ENCODE measurements around the gene SCGB1D4. TPM values are rescaled to one million over a fixed set of nuclear protein-coding genes. Genes with fewer than 3 reads are reported as not detected.

The SCGB1D4 gene
- total and polyA plus RNA-seq, 2 of the 4 experiments (the other 2 are of a cell fraction) = not detected

GRCh38 chr11:62251698-62252097, 47.2 kb downstream of the SCGB1D4 start:
- no peak overlapping the region for H4K5ac ChIP-seq (ENCODE audit: low read depth, low read length)
- dilution Hi-C loops (cut with HindIII; ENCODE audit: low sequenced_read_pairs, unreplicated experiment) = no loop called here
- no peaks in the 10 kb centered on the region for H3K79me1 ChIP-seq (ENCODE audit: low read depth in 1 of 2, low read length in 2 of 2)
- no peaks in the 10 kb centered on the region for H3K27me3 ChIP-seq (ENCODE audit: control insufficient read depth, insufficient read depth, low read length)
- no peak overlapping the region for H2BK120ac ChIP-seq (ENCODE audit: low read depth, low read length)
- H4K91ac ChIP-seq (ENCODE audit: insufficient read depth, low read depth, low read length) = no peak overlapping the region
- H3K9me3 ChIP-seq (ENCODE audit: control insufficient read depth, insufficient read depth, low read length) = peaks cover 5% of the 10 kb centered on the region; the same call in 1 of the 2 replicates
- no peak overlapping the region for H4K8ac ChIP-seq (ENCODE audit: low read depth in 2 of 2, low read length in 2 of 2)
- H3K36me3 ChIP-seq (ENCODE audit: control insufficient read depth, insufficient read depth, low read length) = no peaks in the 10 kb centered on the region
- no TSS peak for BruUV-seq (replicated peaks)
- no peak overlapping the region for H3K23ac ChIP-seq (ENCODE audit: low read depth, low read length)
- no peak for ATAC-seq (ENCODE audit: low read depth)
- H2AK5ac ChIP-seq (ENCODE audit: low read depth, low read length) = no peak overlapping the region
- no peak overlapping the region for H2AFZ ChIP-seq (replicated peaks; ENCODE audit: low read length, poor library complexity)
- POLR2A ChIA-PET (ENCODE audit: unreplicated experiment) = no interaction called here
- H3K56ac ChIP-seq (ENCODE audit: extremely low read depth, insufficient read depth, low read length) = no peak overlapping the region
- no peak overlapping the region for H3K27ac ChIP-seq (ENCODE audit: insufficient read depth, low read length)
- no peak overlapping the region for H2BK15ac ChIP-seq (ENCODE audit: low read depth, low read length)
- H3K14ac ChIP-seq (replicated peaks; ENCODE audit: low read depth, low read length) = no peak overlapping the region
- H4K20me1 ChIP-seq (ENCODE audit: insufficient read depth, low read length) = no peaks in the 10 kb centered on the region
- no CpG with 5 or more reads among the region's 4 CpGs for WGBS, 2 experiments (ENCODE audit: extremely low coverage in 2 of 2, insufficient read length in 1 of 2)
- H3K9ac ChIP-seq (ENCODE audit: low read depth, low read length) = no peak overlapping the region
- H2BK5ac ChIP-seq (ENCODE audit: low read depth, low read length, poor library complexity, severe bottlenecking) = no peak overlapping the region
- H3K4me3 ChIP-seq (ENCODE audit: insufficient read depth, low read depth, low read length) = no peak overlapping the region
- no peak overlapping the region for H2BK20ac ChIP-seq (ENCODE audit: low read depth, low read length)
- no peaks in the 10 kb centered on the region for H3K4me1 ChIP-seq (ENCODE audit: control insufficient read depth, insufficient read depth, low read length)
- intact Hi-C loops (cut with micrococcal nuclease) = no loop called here
- TF ChIP-seq RCOR1 (IDR thresholded peaks at IDR 0.05; ENCODE audit: insufficient replicate concordance, low read length) = no peak
- TF ChIP-seq, protein P1, sequence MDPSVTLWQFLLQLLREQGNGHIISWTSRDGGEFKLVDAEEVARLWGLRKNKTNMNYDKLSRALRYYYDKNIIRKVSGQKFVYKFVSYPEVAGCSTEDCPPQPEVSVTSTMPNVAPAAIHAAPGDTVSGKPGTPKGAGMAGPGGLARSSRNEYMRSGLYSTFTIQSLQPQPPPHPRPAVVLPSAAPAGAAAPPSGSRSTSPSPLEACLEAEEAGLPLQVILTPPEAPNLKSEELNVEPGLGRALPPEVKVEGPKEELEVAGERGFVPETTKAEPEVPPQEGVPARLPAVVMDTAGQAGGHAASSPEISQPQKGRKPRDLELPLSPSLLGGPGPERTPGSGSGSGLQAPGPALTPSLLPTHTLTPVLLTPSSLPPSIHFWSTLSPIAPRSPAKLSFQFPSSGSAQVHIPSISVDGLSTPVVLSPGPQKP (IDR thresholded peaks at IDR 0.05; ENCODE audit: borderline replicate concordance, low read depth, low read length) = no peak
- TF ChIP-seq MAZ (IDR thresholded peaks at IDR 0.05; ENCODE audit: borderline replicate concordance, low read depth, low read length) = no peak
- TF ChIP-seq RFX5 (IDR thresholded peaks at IDR 0.05; ENCODE audit: low read depth, low read length) = no peak
- no peak for TF ChIP-seq SMC3 (IDR thresholded peaks at IDR 0.05; ENCODE audit: low read depth, low read length)
- TF ChIP-seq CHD1 (IDR thresholded peaks at IDR 0.05; ENCODE audit: low read depth, low read length) = no peak
- H2AK9ac ChIP-seq (replicated peaks; ENCODE audit: low read depth, low read length, poor library complexity) = no peak overlapping the region
- no peak overlapping the region for H3K4me2 ChIP-seq (ENCODE audit: low read depth, low read length)
- H3K18ac ChIP-seq (ENCODE audit: low read depth, low read length) = no peak overlapping the region
- in situ Hi-C loops (cut with MboI; ENCODE audit: low sequenced_read_pairs) = no loop called here
- no peaks in the 10 kb centered on the region for H3K9me1 ChIP-seq (ENCODE audit: insufficient read depth, low read length)
- H3K4ac ChIP-seq (ENCODE audit: low read depth, low read length) = no peak overlapping the region
- CTCF ChIA-PET = no interaction called here
- DNase-seq = no peak

Other genes starting within 250 kb of the SCGB1D4 start
- 23.8 and 26.9 TPM in 2 replicates for gene INCENP, start 175.1 kb downstream of the SCGB1D4 start, total RNA-seq (2012; rRNA removed)
- gene INCENP, start 175.1 kb downstream of the SCGB1D4 start, polyA plus RNA-seq (2012; rRNA removed) = 17.7 and 18.6 TPM in 2 replicates
- not detected in 2 replicates for gene SCGB1D1, start 108.9 kb downstream of the SCGB1D4 start, total RNA-seq (2012; rRNA removed)
- gene SCGB1D1, start 108.9 kb downstream of the SCGB1D4 start, polyA plus RNA-seq (2012; rRNA removed) = not detected in 2 replicates
- gene SCGB2A1, start 90.4 kb downstream of the SCGB1D4 start, total RNA-seq (2012; rRNA removed) = not detected in 2 replicates
- gene SCGB2A1, start 90.4 kb downstream of the SCGB1D4 start, polyA plus RNA-seq (2012; rRNA removed) = not detected in 2 replicates
- gene SCGB1D2, start 56.8 kb downstream of the SCGB1D4 start, total RNA-seq (2012; rRNA removed) = not detected in 2 replicates
- not detected in 2 replicates for gene SCGB1D2, start 56.8 kb downstream of the SCGB1D4 start, polyA plus RNA-seq (2012; rRNA removed)
- gene SCGB2A2, start 28.9 kb downstream of the SCGB1D4 start, total RNA-seq (2012; rRNA removed) = not detected in 2 replicates
- not detected in 2 replicates for gene SCGB2A2, start 28.9 kb downstream of the SCGB1D4 start, polyA plus RNA-seq (2012; rRNA removed)
- 0.28 TPM in 1 of 2 replicates, not detected in the other for gene ASRGL1, start 38.4 kb upstream of the SCGB1D4 start, total RNA-seq (2012; rRNA removed)
- gene ASRGL1, start 38.4 kb upstream of the SCGB1D4 start, polyA plus RNA-seq (2012; rRNA removed) = 0.72 and 1.0 TPM in 2 replicates
- gene SCGB1A1, start 120.0 kb upstream of the SCGB1D4 start, total RNA-seq (2012; rRNA removed) = not detected in 2 replicates
- gene SCGB1A1, start 120.0 kb upstream of the SCGB1D4 start, polyA plus RNA-seq (2012; rRNA removed) = not detected in 2 replicates
- gene AHNAK, start 247.7 kb upstream of the SCGB1D4 start, total RNA-seq (2012; rRNA removed) = 695 and 735 TPM in 2 replicates
- 80.7 and 95.1 TPM in 2 replicates for gene AHNAK, start 247.7 kb upstream of the SCGB1D4 start, polyA plus RNA-seq (2012; rRNA removed)